Measurements from ENCODE around the gene VPS51. TPM values are rescaled to one million over a fixed set of nuclear protein-coding genes. Genes with fewer than 3 reads are reported as not detected.
A peak's percentile ranks its signal among the peaks of the same experiment; 100 is the strongest.

Gene VPS51
- total and polyA plus RNA-seq, 2 of the 13 experiments (the other 11 are each of a cell fraction or from before 2014, with no cell fraction given) = 76.3 to 90.6 TPM

- TF ChIP-seq ZNF574 (CRISPR knock-in tag; IDR thresholded peaks at IDR 0.05) = peak; percentile 55; the same call in 1 of the 2 replicates
- peak; percentile 62 for TF ChIP-seq TOPORS (CRISPR knock-in tag; IDR thresholded peaks at IDR 0.05)
- no peak for TF ChIP-seq KDM6A (CRISPR knock-in tag; IDR thresholded peaks at IDR 0.05; ENCODE audit: low read depth)
- TF ChIP-seq ZSCAN5A (CRISPR knock-in tag; IDR thresholded peaks at IDR 0.05; ENCODE audit: borderline replicate concordance) = no peak
- no peak for TF ChIP-seq ZNF878 (CRISPR knock-in tag; IDR thresholded peaks at IDR 0.05)
- TF ChIP-seq TCF7L2 (IDR thresholded peaks at IDR 0.05; ENCODE audit: low read depth, low read length) = no peak
- no peak for TF ChIP-seq BRD4 (CRISPR knock-in tag; IDR thresholded peaks at IDR 0.05)
- TF ChIP-seq RFX5 (IDR thresholded peaks at IDR 0.05; ENCODE audit: low read depth, low read length) = 0 out of 2 replicates have a peak, but pooled peaks have one; percentile 13
- TF ChIP-seq HNF1B (CRISPR knock-in tag; IDR thresholded peaks at IDR 0.05) = peak; percentile 62; the same call in 1 of the 2 replicates
- TF ChIP-seq KLF16 (CRISPR knock-in tag; IDR thresholded peaks at IDR 0.05) = peak in 1 of 2 experiments; percentile 68; a peak in 2 of 4 replicates
- TF ChIP-seq ZNF468 (CRISPR knock-in tag; IDR thresholded peaks at IDR 0.05) = no peak
- no peak; the same call in 1 of the 2 replicates for TF ChIP-seq ZNF841 (CRISPR knock-in tag; IDR thresholded peaks at IDR 0.05; ENCODE audit: borderline replicate concordance)
- TF ChIP-seq HIC2 (CRISPR knock-in tag; IDR thresholded peaks at IDR 0.05; ENCODE audit: low read depth) = no peak
- peak; percentile 64; the same call in 1 of the 2 replicates for TF ChIP-seq NAIF1 (CRISPR knock-in tag; IDR thresholded peaks at IDR 0.05; ENCODE audit: borderline replicate concordance)
- TF ChIP-seq ZNF225 (CRISPR knock-in tag; IDR thresholded peaks at IDR 0.05) = no peak
- 0 out of 2 replicates have a peak, but pooled peaks have one; percentile 16 for TF ChIP-seq THAP7 (CRISPR knock-in tag; IDR thresholded peaks at IDR 0.05)
- no peak for TF ChIP-seq REXO4 (CRISPR knock-in tag; IDR thresholded peaks at IDR 0.05; ENCODE audit: borderline replicate concordance)
- TF ChIP-seq MLLT10 (CRISPR knock-in tag; IDR thresholded peaks at IDR 0.05) = no peak
- no peak for TF ChIP-seq MTF2 (CRISPR knock-in tag; IDR thresholded peaks at IDR 0.05; ENCODE audit: borderline replicate concordance)
- 0 out of 2 replicates have a peak, but pooled peaks have one; percentile 34 for TF ChIP-seq ZNF12 (CRISPR knock-in tag; IDR thresholded peaks at IDR 0.05)
Measured at GRCh38 chr11:65111744-65112545, 15.9 kb downstream of the VPS51 start, which contains the start of gene TM7SF2 (continued).
